GM21390 (cell line): ENCODE results near the gene CCDC88C.
"Not testable (repeated sequence)": the region's sequence is repeated elsewhere in the genome, so short reads cannot be mapped to it uniquely, and the experiment has no call there.

Source experiments
- ATAC-seq: cut with Tn5 transposase; IDR thresholded peaks from one replicate; pipeline ENCODE4 v1.9.1; 2021; ENCODE audit not compliant: unreplicated experiment

Gene CCDC88C, protein sequence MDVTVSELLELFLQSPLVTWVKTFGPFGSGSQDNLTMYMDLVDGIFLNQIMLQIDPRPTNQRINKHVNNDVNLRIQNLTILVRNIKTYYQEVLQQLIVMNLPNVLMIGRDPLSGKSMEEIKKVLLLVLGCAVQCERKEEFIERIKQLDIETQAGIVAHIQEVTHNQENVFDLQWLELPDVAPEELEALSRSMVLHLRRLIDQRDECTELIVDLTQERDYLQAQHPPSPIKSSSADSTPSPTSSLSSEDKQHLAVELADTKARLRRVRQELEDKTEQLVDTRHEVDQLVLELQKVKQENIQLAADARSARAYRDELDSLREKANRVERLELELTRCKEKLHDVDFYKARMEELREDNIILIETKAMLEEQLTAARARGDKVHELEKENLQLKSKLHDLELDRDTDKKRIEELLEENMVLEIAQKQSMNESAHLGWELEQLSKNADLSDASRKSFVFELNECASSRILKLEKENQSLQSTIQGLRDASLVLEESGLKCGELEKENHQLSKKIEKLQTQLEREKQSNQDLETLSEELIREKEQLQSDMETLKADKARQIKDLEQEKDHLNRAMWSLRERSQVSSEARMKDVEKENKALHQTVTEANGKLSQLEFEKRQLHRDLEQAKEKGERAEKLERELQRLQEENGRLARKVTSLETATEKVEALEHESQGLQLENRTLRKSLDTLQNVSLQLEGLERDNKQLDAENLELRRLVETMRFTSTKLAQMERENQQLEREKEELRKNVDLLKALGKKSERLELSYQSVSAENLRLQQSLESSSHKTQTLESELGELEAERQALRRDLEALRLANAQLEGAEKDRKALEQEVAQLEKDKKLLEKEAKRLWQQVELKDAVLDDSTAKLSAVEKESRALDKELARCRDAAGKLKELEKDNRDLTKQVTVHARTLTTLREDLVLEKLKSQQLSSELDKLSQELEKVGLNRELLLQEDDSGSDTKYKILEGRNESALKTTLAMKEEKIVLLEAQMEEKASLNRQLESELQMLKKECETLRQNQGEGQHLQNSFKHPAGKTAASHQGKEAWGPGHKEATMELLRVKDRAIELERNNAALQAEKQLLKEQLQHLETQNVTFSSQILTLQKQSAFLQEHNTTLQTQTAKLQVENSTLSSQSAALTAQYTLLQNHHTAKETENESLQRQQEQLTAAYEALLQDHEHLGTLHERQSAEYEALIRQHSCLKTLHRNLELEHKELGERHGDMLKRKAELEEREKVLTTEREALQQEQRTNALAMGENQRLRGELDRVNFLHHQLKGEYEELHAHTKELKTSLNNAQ (N-terminal part only)

GRCh38 chr14:91417120-91417982 lies at the start of gene CCDC88C:
CCDC88C (minus strand) TSS chr14:91417820; CDS start chr14:91417690, 130 bp downstream.
- ATAC-seq: peak; percentile 54

DNA sequence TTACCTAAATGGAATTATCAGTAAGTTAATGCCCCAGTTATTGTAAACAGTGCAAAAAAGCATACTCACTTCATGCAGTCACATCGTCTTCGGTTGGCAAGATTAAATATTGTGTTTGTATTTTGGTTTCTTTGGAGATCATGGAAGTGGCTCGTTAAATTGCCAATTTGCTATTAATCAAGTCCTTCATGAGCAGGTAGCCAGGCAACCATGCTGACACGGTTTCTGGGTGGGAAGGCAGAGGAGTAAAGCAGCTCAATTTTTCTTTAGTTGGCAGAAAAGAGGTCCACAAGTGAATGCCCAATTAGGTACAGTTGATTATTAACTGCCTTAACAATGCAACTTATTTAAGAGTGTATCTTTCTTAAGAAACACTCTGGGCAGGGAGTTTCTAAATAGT lies 48.6 kb upstream of the CCDC88C start:
- no peak for ATAC-seq

GRCh38 chr14:91464615-91465205 lies 47.1 kb upstream of the CCDC88C start:
- ATAC-seq: no peak

GRCh38 chr14:91458612-91459011 lies 41.0 kb upstream of the CCDC88C start:
- no peak for ATAC-seq

GRCh38 chr14:91456283-91456682 lies 38.7 kb upstream of the CCDC88C start:
- ATAC-seq: no peak

GRCh38 chr14:91454580-91454979 lies 37.0 kb upstream of the CCDC88C start:
- no peak for ATAC-seq

DNA sequence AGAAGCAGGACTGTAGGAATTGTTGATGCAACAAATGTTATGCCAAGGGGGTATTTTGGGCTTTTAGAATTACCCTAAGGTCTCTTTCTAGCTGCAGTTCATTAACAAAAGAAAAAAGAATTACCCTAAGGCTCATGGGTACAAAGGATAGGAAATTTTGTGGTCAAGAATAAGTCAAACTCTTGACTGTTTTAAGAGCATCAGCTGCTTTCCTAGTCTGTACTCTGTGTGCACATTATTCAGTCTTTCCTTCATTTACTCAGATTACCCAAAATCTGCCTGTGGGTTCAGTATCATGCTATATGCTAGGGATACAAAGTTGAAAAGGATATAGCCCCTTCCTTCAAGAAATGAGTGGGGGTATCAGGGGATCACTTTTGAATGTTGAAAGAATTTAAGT lies 36.5 kb upstream of the CCDC88C start:
- no peak for ATAC-seq

DNA sequence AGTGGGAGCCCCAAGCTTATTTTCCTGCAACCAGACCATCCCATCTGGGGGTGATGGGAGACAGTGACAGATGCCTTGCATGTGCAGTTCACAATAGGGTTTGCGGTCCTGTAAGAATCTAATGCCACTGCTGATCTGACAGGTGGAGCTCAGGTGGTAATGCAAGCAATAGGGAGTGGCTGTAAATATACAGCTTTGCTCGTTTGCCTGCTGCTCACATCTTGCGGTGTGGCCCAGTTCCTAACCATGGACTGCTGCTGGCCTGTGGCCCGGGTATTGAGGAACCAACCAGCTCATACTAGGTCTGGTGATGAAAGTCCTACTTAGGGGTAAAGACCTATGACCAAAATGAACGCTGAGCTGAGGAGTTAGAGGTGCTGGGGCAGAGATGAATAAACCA lies 36.1 kb upstream of the CCDC88C start:
- no peak for ATAC-seq

GRCh38 chr14:91444335-91445020 lies 26.9 kb upstream of the CCDC88C start:
- no peak for ATAC-seq

DNA sequence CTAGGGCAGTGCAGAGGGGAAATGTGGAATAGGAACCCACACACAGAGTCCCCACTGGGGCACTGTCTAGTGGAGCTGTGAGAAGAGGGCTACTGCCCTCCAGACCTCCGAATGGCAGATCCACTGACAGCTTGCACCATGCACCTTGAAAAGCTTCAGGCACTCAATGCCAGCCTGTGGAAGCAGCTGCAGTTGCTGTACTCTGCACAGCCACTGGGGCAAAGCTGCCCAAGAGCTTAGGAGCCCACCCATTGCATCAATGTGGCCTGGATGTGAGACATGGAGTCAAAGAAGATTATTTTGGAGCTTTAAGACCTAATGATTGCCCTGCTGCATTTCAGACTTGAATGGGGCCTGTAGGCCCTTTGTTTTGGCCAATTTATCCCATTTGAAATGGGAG lies 21.7 kb upstream of the CCDC88C start:
- no peak for ATAC-seq

DNA sequence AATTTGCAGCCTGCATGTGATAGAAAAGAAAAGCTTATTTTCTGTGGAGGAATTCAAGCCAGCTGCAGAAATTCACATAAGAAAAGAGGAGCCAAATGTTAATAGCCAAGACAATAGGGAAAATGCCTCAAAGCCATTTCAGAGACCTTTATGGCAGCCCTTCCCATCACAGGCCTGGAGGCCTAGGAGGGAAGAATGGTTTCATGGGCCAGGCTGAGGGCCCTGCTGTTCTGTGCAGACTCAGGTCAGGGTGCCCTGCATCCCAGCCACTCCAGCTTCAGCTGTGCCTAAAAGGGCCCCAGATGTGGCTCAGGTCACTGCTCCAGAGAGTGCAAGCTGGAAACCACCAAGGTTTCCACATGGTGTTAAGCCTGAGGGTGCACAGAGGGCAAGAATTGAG lies 21.2 kb upstream of the CCDC88C start:
- no peak for ATAC-seq

GRCh38 chr14:91436266-91436665 lies 18.6 kb upstream of the CCDC88C start:
- ATAC-seq: not testable (repeated sequence)

GRCh38 chr14:91429385-91429784 lies 11.8 kb upstream of the CCDC88C start:
- no peak for ATAC-seq

- ATAC-seq: not testable (repeated sequence)
Observed at GRCh38 chr14:91428931-91429330, 11.3 kb upstream of the CCDC88C start.

GRCh38 chr14:91425531-91425944 lies 7.9 kb upstream of the CCDC88C start:
- not testable (repeated sequence) for ATAC-seq

GRCh38 chr14:91424813-91425530 lies 7.4 kb upstream of the CCDC88C start:
- ATAC-seq: no peak

- no peak for ATAC-seq
Observed at GRCh38 chr14:91420686-91421085, 3.1 kb upstream of the CCDC88C start.

- no peak for ATAC-seq
Observed at GRCh38 chr14:91419451-91419850, 1.8 kb upstream of the CCDC88C start.

DNA sequence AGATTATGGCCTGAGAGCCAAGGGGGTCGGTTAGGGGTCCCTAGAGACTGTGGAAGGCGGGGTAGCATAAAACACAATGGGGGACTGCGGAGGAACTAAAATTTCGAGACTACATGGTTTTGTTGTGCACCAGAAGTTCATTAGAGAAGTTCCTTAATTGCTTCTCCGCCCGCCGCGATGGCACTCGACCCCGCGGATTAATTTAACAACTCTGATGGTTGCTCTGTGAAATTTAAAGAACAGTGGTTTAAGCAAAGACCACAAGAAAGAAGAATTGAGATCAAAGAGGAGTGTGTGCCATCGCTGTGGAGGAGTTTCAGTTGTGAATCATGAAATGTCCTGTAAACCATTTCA lies 1.4 kb upstream of the CCDC88C start:
- no peak for ATAC-seq
